ENCODE data around the gene MANSC4. TPM values are rescaled to one million over a fixed set of nuclear protein-coding genes. Genes with fewer than 3 reads are reported as not detected.

Gene MANSC4
- total and polyA plus RNA-seq, 2 experiments from 2014 or later: not detected

DNA sequence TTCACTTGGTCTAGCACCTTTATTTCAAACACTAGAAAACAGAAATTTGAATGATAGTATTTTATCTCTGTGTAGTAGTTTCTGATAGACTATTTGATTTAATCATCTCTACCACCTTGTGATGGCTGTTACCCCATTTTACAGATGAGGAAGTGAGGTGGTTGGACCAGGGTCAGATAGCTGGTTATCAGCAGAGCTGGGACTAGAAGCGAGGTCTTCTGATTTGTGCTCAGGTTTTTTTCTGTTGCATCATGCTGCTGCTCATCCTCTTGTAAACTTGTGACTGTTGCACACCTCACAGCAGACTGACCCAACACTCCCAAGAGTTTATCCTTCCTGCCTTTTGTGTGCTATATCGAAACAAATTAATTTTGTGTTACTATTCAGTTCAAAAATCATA, 10.1 kb upstream of the MANSC4 start:
- no peaks in the 10 kb centered on the region for H3K27me3 Mint-ChIP-seq (ENCODE audit: insufficient read depth, low read depth, poor library complexity)

More for the DNA sequence above, 10.1 kb upstream of the MANSC4 start:
- peaks cover 9% of the 10 kb centered on the region for H3K4me1 Mint-ChIP-seq
- ATAC-seq: no peak
- H3K36me3 ChIP-seq (ENCODE audit: insufficient read depth): peaks cover 8% of the 10 kb centered on the region
- H3K4me2 ChIP-seq: no peak overlapping the region
- H3K4me1 ChIP-seq (ENCODE audit: insufficient read depth): peaks cover 8% of the 10 kb centered on the region; the same call in 1 of the 2 replicates
- no peak overlapping the region for H3K27ac ChIP-seq (ENCODE audit: low read depth)
- H3K27me3 ChIP-seq (ENCODE audit: insufficient read depth): no peaks in the 10 kb centered on the region
- H3K79me2 ChIP-seq (replicated peaks; ENCODE audit: insufficient read depth): peaks cover 60% of the 10 kb centered on the region
- 0 out of 2 replicates have a peak overlapping the region, but pooled peaks have one; percentile 62 for H3K27ac Mint-ChIP-seq
- TF ChIP-seq, protein P1, sequence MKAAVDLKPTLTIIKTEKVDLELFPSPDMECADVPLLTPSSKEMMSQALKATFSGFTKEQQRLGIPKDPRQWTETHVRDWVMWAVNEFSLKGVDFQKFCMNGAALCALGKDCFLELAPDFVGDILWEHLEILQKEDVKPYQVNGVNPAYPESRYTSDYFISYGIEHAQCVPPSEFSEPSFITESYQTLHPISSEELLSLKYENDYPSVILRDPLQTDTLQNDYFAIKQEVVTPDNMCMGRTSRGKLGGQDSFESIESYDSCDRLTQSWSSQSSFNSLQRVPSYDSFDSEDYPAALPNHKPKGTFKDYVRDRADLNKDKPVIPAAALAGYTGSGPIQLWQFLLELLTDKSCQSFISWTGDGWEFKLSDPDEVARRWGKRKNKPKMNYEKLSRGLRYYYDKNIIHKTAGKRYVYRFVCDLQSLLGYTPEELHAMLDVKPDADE (IDR thresholded peaks at IDR 0.05): no peak
- no peak for TF ChIP-seq EZH2 (IDR thresholded peaks at IDR 0.05; ENCODE audit: low read depth, unreplicated experiment)
- TF ChIP-seq POLR2AphosphoS5 (IDR thresholded peaks at IDR 0.05; ENCODE audit: low read depth): no peak
- no peak for TF ChIP-seq ZNF114 (CRISPR knock-in tag; IDR thresholded peaks at IDR 0.05)
- no peak for TF ChIP-seq NANOG (IDR thresholded peaks at IDR 0.05; ENCODE audit: borderline replicate concordance)
- TF ChIP-seq, protein P2, sequence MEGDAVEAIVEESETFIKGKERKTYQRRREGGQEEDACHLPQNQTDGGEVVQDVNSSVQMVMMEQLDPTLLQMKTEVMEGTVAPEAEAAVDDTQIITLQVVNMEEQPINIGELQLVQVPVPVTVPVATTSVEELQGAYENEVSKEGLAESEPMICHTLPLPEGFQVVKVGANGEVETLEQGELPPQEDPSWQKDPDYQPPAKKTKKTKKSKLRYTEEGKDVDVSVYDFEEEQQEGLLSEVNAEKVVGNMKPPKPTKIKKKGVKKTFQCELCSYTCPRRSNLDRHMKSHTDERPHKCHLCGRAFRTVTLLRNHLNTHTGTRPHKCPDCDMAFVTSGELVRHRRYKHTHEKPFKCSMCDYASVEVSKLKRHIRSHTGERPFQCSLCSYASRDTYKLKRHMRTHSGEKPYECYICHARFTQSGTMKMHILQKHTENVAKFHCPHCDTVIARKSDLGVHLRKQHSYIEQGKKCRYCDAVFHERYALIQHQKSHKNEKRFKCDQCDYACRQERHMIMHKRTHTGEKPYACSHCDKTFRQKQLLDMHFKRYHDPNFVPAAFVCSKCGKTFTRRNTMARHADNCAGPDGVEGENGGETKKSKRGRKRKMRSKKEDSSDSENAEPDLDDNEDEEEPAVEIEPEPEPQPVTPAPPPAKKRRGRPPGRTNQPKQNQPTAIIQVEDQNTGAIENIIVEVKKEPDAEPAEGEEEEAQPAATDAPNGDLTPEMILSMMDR (conservative IDR thresholded peaks at IDR 0.05; ENCODE audit: low read depth in 2 of 2): no peak
- TF ChIP-seq CREB1 (CRISPR knock-in tag; IDR thresholded peaks at IDR 0.05; ENCODE audit: low read depth): no peak
- no peak for TF ChIP-seq ZNF331 (CRISPR knock-in tag; IDR thresholded peaks at IDR 0.05; ENCODE audit: low read depth)
- TF ChIP-seq, protein P3, sequence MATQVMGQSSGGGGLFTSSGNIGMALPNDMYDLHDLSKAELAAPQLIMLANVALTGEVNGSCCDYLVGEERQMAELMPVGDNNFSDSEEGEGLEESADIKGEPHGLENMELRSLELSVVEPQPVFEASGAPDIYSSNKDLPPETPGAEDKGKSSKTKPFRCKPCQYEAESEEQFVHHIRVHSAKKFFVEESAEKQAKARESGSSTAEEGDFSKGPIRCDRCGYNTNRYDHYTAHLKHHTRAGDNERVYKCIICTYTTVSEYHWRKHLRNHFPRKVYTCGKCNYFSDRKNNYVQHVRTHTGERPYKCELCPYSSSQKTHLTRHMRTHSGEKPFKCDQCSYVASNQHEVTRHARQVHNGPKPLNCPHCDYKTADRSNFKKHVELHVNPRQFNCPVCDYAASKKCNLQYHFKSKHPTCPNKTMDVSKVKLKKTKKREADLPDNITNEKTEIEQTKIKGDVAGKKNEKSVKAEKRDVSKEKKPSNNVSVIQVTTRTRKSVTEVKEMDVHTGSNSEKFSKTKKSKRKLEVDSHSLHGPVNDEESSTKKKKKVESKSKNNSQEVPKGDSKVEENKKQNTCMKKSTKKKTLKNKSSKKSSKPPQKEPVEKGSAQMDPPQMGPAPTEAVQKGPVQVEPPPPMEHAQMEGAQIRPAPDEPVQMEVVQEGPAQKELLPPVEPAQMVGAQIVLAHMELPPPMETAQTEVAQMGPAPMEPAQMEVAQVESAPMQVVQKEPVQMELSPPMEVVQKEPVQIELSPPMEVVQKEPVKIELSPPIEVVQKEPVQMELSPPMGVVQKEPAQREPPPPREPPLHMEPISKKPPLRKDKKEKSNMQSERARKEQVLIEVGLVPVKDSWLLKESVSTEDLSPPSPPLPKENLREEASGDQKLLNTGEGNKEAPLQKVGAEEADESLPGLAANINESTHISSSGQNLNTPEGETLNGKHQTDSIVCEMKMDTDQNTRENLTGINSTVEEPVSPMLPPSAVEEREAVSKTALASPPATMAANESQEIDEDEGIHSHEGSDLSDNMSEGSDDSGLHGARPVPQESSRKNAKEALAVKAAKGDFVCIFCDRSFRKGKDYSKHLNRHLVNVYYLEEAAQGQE (IDR thresholded peaks at IDR 0.05; ENCODE audit: unreplicated experiment): no peak
- TF ChIP-seq EZH2phosphoT487 (IDR thresholded peaks at IDR 0.05; ENCODE audit: unreplicated experiment): no peak
- no peak for TF ChIP-seq STAT1 (IDR thresholded peaks at IDR 0.05; ENCODE audit: unreplicated experiment)
- TF ChIP-seq JUNB (IDR thresholded peaks at IDR 0.05; ENCODE audit: unreplicated experiment): no peak
- TF ChIP-seq, protein P4, sequence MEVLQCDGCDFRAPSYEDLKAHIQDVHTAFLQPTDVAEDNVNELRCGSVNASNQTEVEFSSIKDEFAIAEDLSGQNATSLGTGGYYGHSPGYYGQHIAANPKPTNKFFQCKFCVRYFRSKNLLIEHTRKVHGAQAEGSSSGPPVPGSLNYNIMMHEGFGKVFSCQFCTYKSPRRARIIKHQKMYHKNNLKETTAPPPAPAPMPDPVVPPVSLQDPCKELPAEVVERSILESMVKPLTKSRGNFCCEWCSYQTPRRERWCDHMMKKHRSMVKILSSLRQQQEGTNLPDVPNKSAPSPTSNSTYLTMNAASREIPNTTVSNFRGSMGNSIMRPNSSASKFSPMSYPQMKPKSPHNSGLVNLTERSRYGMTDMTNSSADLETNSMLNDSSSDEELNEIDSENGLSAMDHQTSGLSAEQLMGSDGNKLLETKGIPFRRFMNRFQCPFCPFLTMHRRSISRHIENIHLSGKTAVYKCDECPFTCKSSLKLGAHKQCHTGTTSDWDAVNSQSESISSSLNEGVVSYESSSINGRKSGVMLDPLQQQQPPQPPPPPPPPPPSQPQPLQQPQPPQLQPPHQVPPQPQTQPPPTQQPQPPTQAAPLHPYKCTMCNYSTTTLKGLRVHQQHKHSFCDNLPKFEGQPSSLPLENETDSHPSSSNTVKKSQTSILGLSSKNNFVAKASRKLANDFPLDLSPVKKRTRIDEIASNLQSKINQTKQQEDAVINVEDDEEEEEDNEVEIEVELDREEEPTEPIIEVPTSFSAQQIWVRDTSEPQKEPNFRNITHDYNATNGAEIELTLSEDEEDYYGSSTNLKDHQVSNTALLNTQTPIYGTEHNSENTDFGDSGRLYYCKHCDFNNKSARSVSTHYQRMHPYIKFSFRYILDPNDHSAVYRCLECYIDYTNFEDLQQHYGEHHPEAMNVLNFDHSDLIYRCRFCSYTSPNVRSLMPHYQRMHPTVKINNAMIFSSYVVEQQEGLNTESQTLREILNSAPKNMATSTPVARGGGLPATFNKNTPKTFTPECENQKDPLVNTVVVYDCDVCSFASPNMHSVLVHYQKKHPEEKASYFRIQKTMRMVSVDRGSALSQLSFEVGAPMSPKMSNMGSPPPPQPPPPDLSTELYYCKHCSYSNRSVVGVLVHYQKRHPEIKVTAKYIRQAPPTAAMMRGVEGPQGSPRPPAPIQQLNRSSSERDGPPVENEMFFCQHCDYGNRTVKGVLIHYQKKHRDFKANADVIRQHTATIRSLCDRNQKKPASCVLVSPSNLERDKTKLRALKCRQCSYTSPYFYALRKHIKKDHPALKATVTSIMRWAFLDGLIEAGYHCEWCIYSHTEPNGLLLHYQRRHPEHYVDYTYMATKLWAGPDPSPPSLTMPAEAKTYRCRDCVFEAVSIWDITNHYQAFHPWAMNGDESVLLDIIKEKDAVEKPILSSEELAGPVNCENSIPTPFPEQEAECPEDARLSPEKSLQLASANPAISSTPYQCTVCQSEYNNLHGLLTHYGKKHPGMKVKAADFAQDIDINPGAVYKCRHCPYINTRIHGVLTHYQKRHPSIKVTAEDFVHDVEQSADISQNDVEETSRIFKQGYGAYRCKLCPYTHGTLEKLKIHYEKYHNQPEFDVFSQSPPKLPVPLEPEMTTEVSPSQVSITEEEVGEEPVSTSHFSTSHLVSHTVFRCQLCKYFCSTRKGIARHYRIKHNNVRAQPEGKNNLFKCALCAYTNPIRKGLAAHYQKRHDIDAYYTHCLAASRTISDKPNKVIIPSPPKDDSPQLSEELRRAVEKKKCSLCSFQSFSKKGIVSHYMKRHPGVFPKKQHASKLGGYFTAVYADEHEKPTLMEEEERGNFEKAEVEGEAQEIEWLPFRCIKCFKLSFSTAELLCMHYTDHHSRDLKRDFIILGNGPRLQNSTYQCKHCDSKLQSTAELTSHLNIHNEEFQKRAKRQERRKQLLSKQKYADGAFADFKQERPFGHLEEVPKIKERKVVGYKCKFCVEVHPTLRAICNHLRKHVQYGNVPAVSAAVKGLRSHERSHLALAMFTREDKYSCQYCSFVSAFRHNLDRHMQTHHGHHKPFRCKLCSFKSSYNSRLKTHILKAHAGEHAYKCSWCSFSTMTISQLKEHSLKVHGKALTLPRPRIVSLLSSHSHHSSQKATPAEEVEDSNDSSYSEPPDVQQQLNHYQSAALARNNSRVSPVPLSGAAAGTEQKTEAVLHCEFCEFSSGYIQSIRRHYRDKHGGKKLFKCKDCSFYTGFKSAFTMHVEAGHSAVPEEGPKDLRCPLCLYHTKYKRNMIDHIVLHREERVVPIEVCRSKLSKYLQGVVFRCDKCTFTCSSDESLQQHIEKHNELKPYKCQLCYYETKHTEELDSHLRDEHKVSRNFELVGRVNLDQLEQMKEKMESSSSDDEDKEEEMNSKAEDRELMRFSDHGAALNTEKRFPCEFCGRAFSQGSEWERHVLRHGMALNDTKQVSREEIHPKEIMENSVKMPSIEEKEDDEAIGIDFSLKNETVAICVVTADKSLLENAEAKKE (CRISPR knock-in tag; IDR thresholded peaks at IDR 0.05): no peak
- no peak for DNase-seq (ENCODE audit: low spot score)
- no peak overlapping the region for H3K4me3 Mint-ChIP-seq
- no peak overlapping the region for H3K4me3 ChIP-seq
- H3F3A ChIP-seq (replicated peaks; ENCODE audit: low read depth): no peaks in the 10 kb centered on the region
- H3K36me3 Mint-ChIP-seq (ENCODE audit: low read depth): peaks cover 39% of the 10 kb centered on the region
- H3K9me2 ChIP-seq (ENCODE audit: insufficient read depth): no peaks in the 10 kb centered on the region
- 0 out of 2 replicates have a peak, but pooled peaks cover 12% of the 10 kb centered on the region for H4K20me1 ChIP-seq (replicated peaks; ENCODE audit: insufficient read depth)
- H3K9me3 Mint-ChIP-seq: no peaks in the 10 kb centered on the region
- H2AFZ ChIP-seq: no peak overlapping the region
